HG02623 (cell line): Measurements from ENCODE around the gene SLCO2B1.

ENCODE experiments used
- ATAC-seq: cut with Tn5 transposase; IDR thresholded peaks from one replicate; pipeline ENCODE4 v1.9.1; 2021; ENCODE audit warnings: moderate library complexity; ENCODE audit not compliant: unreplicated experiment

The SLCO2B1 gene

DNA sequence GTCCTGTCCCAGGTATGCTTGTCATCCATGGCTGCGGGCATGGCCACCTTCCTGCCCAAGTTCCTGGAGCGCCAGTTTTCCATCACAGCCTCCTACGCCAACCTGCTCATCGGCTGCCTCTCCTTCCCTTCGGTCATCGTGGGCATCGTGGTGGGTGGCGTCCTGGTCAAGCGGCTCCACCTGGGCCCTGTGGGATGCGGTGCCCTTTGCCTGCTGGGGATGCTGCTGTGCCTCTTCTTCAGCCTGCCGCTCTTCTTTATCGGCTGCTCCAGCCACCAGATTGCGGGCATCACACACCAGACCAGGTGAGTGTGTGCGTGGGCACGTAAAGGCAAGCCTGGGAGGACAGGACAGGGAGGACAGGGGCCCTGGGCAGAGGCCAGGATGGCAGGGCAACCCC lies 42.4 kb downstream of the SLCO2B1 start:
- no peak for ATAC-seq

DNA sequence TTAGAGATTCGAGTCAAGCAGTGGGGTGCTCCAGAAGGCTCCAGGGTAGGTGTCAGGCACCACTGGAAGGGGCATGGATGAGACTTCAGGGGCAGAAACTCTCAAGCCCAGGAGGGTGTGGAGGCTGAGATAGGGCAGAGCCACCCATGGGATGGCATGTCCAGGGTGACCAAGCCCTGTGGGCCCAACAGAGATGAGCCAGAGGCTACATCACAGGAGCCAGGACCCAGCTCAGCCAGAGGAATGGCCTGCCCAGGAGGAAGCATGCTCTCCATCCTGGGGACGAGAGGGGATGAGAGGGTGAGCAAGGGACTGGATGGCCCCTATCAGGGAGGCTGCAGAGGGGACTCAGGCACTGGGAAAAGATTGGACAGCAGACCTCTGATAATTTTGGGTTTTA lies 42.8 kb downstream of the SLCO2B1 start:
- no peak for ATAC-seq

DNA sequence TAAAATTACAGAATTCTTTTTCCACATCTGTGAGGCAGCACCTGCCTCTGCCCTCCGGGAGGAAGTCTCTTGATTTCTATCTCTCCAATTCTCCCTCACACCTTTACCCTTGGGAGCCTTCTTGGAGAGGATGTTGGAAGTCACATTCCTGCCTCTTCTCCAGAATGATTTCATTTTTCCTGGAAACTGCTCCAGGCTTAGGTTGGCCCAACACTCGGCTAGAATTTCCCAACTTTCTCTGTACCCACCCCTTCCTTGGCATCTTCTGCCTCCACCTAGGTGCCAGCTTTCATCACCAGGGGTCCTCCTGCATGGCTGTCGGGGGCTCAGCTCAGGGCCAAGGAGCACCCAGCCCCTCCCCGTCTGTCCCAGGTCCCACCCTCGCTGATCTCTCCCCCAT lies 43.2 kb downstream of the SLCO2B1 start:
- ATAC-seq: no peak

DNA sequence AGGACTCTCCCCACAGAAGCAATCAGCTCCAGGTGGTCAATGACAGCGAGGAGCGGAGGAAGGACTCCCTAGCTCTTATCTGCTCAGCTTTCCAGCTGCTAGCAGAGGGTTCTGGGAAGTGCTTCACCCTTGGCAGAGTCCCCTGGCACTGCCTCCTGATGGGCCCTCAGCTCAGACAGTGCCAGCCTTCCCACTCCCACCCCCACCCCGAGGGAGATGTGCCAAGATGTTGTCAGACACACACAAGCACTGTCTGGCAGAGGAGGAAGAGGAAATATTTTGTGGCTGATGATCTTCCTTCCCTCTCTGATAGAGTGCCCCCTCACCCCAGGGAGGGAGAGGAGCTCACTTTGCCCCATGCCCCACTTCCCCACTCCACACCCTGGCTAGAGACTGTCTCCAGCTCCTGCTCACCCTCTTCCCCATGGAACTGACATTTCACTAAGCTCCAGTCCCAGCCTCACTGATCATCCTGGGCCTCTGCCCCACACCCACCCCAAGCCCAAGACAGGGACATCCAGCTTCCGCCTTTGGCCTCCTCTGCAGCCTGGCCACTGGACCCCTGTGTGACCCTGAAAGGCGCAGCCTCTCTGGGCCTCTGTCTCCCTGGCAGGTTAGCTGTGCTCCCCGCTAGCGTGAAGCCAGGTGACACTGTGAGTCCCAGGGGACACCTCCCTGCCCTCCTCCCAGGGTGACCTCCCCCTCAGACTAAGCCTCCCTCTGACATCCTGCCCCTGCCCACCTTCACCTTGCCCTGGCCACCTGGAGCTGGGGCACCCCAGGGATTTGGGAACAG lies 44.5 kb downstream of the SLCO2B1 start:
- ATAC-seq: no peak

DNA sequence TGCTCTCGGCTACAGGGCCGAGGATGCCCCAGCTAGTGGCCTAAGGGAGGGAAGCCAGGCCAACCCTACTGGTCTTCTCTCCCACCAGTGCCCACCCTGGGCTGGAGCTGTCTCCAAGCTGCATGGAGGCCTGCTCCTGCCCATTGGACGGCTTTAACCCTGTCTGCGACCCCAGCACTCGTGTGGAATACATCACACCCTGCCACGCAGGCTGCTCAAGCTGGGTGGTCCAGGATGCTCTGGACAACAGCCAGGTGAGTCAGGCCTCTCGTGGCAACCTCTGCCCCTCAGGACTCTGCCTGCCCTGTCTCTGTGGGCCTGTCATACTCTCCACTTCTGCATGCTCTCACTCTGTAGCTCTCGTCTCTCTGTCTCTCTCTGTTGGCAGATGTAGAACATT lies 45.5 kb downstream of the SLCO2B1 start:
- no peak for ATAC-seq

DNA sequence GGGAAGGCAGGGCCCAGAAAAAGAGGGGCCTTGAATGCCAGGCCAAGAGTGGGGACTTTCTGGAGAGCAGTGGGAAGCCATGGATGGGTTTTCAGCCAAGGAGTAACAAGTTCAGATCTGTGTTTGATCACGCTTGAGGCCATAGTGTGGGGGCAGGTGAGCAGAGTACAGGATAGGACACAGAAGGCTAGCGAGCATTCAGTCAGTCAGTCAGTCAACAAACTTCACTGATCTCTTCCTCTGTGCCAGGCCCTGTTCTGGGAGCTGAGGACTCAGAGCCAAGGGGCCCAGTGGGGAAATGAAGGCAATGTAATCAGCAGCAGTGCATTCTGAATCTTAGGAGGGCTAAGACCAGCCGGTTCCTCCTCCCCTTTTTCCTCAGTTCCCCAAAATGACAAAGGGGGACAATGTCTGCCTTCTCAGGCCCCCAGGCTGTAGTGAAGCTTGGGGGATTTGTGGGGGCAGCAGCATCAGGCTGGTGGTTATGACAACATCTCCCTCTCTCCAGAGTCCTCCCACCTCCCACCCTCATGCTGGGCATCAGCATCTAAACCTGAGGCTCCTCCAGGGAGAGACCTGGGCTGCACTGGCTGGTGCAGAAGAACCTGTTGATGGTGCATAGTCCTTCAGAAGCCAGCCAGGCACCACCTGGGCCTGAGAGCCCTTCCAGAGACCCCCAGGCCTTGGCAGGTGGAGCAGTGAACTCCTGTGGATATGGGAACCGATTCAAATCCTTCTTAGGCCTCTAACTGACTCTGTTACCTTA lies 46.8 kb downstream of the SLCO2B1 start:
- no peak for ATAC-seq

DNA sequence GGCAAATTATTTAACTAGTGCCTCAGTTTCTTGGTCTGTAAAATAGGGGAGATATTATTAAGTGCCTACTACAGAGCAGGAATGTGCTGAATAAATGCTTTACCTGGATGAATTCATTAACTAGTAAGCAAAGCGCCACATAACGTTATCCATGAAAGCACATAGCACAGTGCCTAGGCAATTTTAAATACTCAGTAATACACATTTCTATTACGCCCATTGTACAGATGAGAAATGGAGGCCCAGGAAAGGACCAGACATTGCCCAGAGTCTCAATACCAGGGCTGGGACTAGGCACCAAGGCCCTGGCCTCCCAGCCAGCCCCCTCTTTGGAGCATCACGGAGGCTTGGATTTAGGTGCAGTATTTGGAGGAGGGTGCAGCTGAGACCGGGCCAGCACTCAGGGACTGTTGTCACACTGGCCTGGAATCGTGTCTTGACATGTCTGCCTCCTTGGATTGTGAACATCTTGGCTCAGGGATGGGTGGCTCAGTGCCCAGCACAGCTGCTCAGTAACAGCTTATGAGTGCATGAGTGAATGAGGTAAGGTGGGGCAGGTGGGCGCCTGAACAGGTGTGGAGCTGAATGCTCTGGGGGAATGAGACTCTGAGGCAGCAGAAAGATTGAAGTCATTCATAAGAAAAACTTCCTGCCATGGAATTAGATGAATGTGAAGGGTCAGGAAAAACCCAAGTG lies 47.5 kb downstream of the SLCO2B1 start:
- ATAC-seq: no peak

DNA sequence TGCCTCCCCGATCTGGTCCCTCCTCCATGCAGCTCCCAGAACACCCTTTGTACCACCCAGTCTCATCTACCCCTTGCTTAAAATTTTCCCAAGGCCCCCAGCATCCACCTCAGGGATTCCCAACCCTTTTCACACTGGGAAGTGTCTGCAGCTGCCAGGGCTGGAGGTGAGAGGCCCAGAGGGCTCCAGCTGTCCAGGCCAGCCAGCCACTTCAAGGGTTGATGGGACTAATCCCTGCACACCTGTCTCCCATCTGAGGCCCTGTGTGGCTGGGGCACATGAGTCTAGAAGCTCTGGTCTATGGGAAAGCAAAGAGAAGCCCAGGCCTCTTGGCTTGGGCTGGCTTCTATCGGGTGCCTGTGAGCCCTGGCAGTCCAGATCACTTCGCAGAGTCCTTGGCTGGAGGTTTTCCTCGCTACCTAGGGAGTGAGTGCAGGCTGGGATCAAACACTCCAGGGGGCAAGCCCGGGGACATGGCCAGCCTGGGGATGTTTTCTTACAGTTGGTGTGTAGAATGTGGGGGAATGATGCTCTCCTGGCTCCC lies 48.6 kb downstream of the SLCO2B1 start:
- ATAC-seq: no peak

DNA sequence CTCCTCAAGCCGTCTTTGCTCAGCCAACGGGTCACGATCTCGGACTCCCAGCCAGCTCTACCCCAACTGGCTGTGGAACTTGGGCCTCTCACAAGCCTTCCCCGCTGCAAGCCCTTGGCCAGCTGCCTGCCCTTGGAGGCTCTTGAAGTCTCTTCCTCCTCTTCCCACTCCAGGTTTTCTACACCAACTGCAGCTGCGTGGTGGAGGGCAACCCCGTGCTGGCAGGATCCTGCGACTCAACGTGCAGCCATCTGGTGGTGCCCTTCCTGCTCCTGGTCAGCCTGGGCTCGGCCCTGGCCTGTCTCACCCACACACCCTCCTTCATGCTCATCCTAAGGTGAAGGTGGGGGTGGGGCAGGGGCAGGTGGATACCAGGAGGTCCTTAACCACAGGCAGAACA lies 49.1 kb downstream of the SLCO2B1 start:
- ATAC-seq: no peak

DNA sequence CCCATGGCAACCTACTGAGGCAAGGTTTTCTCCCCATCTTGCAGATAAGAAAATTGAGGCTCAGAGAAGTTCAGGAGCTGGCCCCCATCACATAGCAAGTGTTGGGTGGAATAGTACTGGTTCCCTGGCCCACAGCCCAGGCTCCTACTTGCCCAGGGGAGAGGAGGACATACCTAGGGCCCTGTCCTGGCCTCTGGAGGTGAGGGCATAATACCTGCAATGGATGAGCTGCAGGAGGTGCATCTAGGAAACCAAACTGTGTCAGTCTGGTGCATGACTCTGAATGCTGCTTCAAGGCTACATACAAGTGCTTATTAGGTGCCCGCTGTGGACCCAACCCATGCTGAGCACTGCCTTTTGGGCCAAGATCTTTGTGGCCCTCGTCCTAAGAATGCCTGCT lies 49.6 kb downstream of the SLCO2B1 start:
- ATAC-seq: no peak

DNA sequence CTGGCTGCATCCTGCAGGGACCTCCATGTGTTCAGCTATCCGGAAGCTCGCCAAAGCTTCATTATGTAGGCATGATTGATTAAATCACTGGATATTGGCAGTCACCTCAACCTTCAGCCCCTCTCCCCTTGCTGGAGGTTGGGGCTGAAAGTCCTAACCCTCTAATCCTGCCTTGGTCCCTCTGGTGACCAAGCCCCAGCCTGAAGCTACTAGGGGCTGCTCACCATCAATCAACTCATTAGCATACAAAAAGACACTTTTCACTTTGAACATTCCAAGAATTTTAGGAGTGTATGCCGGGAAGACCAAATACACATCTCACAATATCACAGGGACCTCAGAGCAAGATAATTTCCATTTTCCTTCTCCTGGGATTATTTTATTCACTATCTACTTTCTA lies 50.9 kb downstream of the SLCO2B1 start:
- ATAC-seq: no peak

DNA sequence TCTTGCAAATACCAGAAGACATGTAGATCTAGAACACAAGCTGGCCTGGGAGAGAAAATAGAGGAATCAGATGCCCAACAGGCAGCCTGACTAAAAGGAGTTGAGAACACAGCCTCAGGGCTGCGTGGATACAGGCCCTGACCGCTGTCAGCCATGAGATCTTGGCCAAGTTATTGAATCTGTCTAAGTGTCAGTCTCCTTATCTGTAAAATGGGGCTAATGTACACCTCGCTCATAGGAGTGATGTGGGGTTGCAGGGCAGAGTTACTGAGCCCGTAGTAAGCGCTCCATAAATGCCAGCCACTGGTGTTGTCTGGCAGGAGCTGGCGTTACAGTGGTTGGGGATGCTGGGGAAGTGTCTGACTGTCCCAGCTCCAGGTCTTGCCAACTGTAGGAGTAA lies 51.3 kb downstream of the SLCO2B1 start:
- ATAC-seq: no peak

DNA sequence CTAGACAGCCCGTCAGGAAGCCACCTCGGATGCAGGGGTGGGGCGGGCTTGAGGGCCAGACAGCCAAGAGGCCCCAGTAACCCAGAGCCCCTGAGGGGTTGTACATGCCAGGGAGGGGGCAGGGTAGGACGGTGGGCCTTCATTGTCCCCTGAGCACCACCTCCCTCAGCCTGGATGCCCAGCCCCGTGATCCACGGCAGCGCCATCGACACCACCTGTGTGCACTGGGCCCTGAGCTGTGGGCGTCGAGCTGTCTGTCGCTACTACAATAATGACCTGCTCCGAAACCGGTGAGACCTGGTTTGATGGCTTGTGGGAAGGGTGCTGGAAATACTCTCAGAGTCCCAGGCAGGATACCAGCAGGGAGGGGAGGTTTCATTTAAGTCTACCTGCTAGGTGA lies 52.2 kb downstream of the SLCO2B1 start:
- ATAC-seq: no peak

DNA sequence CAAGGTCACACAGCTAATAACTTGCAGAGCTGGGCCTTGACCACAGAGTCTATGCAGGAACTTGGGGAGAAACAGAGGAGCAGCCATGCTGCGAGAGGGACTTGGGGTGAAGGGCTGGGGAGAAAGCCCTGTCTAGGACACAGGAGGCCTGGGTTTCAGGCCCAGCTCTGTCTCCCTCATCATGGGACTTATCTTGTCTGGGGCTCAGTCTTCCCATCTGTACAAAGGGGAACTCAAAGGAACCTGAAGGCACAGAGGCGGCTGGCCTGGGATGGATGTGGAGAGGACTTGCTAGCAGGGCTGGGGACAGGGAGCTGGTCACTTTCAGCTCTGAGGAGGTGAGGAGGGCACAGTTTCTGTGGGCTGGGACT lies 52.7 kb downstream of the SLCO2B1 start:
- ATAC-seq: no peak

DNA sequence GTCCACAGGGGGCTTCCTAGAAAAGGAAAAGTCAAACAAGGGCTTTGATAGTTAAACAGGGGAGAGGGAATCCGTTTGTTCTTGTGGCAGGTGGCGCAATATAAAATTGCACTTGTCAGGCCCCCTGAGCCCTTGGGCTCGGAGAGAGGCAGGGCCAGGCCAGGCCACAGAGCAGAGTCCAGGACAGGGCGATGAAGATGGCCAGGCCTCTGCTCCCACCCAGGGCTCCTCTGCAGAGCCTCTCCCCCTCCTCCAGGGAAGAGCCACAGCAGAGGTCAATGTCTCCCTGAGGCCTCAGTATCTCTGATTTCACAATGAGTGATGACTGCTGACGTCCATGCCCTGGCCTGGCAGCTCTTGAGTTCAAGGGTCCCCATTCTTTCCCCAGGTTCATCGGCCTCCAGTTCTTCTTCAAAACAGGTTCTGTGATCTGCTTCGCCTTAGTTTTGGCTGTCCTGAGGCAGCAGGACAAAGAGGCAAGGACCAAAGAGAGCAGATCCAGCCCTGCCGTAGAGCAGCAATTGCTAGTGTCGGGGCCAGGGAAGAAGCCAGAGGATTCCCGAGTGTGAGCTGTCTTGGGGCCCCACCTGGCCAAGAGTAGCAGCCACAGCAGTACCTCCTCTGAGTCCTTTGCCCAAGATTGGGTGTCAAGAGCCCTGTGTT lies 53.2 kb downstream of the SLCO2B1 start:
- no peak for ATAC-seq

DNA sequence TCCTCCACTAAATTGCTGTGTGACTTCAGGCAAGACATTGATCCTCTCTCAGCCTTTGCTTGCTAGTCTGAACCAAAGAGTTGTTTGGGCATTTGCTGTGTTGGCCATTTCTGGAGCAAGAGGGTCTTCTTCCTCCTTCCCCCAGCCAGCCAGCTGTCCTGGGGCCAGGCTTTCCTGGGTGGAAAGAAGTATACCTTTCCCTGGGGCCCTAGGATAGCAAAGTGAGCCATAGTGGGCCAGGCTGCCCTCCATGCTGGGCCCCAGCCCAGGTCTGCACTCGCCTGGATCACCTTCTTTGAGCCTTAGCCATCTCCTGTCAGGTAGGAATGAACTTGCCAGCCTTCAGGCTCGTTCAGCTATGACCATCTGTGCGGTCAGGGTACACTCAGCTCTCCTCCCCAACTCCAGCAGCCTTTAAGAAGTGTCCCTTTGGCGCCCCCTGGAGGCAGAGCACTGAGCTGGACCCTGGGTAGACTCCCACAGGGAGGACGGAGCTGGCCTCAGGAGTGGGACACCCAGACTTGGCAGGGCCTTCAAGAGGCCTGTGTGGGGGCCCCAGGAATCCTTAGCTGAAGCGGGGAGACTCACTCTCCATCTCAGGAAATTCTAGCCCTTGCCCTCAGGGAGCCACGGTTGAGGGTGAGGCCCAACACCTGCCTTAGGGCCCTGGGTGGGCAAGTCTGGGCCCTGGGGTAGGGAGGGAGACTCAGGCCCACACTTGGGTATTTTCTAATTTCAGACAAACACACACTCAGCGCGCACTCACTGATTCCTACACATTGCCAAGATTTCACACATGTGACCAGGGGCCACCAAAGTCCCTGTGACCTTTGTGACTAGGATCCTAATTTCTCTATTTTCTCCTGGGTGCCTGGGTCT lies 54.0 kb downstream of the SLCO2B1 start:
- no peak for ATAC-seq

DNA sequence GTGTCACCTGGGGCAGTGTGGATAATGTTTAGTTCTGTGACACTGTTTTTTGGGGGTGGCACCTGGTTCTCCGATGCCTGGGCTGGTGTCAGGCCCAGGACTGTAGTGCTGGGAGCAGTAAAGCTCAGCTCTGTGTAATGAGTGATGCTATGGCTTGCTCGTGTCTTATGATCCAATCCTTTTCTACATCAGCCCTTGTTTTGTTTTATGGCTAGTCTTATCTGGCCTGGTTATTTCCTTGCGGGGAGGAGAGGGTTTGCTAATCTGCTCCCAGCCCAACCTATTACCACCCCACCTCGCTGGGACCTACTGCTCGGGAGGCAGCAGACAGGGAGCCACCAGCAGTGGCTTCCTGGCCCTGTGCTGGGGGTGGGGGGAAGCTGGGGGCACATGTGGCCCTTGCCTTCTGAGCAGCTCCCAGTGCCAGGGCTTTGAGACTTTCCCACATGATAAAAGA lies 54.7 kb downstream of the SLCO2B1 start:
- ATAC-seq: no peak

DNA sequence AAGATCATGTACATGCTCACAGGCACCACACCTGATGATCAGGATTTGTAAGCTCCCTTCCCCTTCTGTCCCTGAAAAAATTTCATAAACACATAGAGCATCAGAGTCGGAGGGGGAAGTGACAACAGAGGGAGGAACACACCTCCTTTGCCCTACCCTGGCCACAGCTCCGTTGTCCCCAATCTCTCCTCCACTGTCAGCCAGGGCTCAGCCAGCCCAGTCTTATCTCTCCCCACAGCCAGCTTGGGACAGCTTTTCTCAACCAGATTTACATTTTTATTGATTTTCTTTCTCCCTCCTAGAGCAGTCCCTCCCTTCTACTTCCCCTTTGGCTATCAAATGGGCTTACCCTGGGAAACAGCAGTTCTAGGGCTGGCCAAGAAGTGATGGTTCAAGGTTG lies 57.5 kb downstream of the SLCO2B1 start:
- no peak for ATAC-seq

DNA sequence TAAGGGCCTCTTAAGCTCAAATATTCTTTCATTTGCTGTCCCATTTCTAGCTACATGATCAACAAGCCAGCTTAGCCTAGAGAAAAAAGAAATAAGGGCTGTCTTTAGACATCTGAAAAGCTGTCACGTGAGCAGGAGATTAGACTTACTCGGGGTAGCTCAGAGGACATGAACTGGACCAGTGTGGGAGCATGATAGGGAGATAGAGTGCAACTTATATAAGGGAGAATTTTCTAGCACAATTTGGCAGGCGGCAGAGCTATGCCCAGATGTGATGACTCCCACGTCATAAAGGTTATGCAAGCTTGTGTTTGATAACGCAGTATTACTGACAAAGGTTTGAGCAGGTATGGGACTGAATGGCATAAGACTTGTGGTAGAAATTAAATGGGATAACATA lies 61.5 kb downstream of the SLCO2B1 start:
- no peak for ATAC-seq

DNA sequence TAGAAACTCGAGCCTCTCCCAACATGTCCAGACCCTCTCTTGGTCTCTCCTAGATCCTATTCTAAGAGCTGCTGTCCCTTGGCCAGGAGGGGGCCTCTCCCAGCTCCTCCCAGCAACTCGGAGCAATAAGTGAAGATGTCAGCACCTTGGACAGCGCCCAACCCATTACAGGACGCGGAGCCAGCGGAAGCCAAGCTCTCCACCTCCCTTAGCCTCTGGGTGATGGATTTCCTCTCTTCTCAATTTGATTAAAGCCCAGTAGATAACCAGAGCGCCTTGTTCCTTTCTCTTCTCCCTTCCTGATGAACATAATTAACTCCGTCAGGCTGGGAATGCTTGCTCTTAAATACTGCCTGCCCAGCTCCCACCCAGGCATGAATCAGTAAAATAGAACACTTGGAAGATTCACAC lies 63.5 kb downstream of the SLCO2B1 start:
- no peak for ATAC-seq
